Muscle layer of colon (tissue), 2 donors: Measurements from ENCODE around the gene TMCO4.

Source experiments
- H3K27ac ChIP-seq: one replicate; pipeline ENCODE4 v1.7.0; 2013; ENCODE audit warnings: low read depth, mild to moderate bottlenecking, low read length, moderate library complexity
- H3K27me3 ChIP-seq, 2 donors: one replicate each; pipeline ENCODE4 v1.7.0; 2013; ENCODE audit warnings: low read length in 2 of 2, mild to moderate bottlenecking in 2 of 2; ENCODE audit not compliant: insufficient read depth in 2 of 2, control insufficient read depth in 1 of 2
- H3K36me3 ChIP-seq: one replicate; pipeline ENCODE4 v1.7.0; 2013; ENCODE audit warnings: mild to moderate bottlenecking, low read length; ENCODE audit not compliant: insufficient read depth
- H3K4me1 ChIP-seq: one replicate; pipeline ENCODE4 v1.7.0; 2013; ENCODE audit warnings: mild to moderate bottlenecking, low read length; ENCODE audit not compliant: insufficient read depth
- H3K4me3 ChIP-seq, 2 donors: one replicate each; pipeline ENCODE4 v1.7.0; 2013; ENCODE audit warnings: low read length in 2 of 2, low read depth in 1 of 2, mild to moderate bottlenecking in 1 of 2, moderate library complexity in 1 of 2
- H3K9ac ChIP-seq: one replicate; pipeline ENCODE4 v1.7.0; 2013; ENCODE audit warnings: low read length
- H3K9me3 ChIP-seq: one replicate; pipeline ENCODE4 v1.7.0; 2013; ENCODE audit warnings: mild to moderate bottlenecking, low read length
- donor health status: abdominal sarcoma.
- donor health status: Adenocarcinoma of cecum.

Gene TMCO4

DNA sequence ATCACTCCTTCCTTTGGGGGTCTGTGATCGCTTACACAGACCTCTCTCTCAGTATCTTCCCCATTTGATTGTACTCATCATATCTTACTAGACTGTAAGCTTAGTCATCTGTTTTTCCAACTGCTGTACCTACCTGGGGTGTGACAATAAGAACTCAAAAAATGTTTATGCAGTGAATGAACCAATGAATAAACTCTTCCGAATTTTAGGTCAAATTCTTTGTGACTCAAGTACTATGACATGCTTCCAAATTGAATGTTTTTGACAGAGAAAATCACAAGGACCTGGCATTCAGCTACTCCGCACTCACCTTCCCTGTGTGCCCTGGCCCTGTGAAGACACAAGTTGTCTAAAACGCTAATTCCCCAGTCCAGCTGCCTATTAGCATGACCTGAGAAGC, 42.1 kb downstream of the TMCO4 start:
- Histone ChIP-seq H3K9me3 (no peaks in the 10 kb centered on the region), H3K36me3 (no peaks in the 10 kb centered on the region), H3K4me3 (no peak overlapping the region), H3K27me3 (no peaks in the 10 kb centered on the region), H3K27ac (no peak overlapping the region), H3K9ac (no peak overlapping the region), H3K4me1 (peaks cover 20% of the 10 kb centered on the region)

- H3K9me3 ChIP-seq: no peaks in the 10 kb centered on the region
- H3K4me3 ChIP-seq: no peak overlapping the region
- H3K4me1 ChIP-seq: peaks cover 20% of the 10 kb centered on the region
- H3K27me3 ChIP-seq: no peaks in the 10 kb centered on the region
- no peak overlapping the region for H3K9ac ChIP-seq
- H3K36me3 ChIP-seq: no peaks in the 10 kb centered on the region
- H3K27ac ChIP-seq: no peak overlapping the region
Measured at GRCh38 chr1:19756480-19756879, 43.2 kb downstream of the TMCO4 start.

DNA sequence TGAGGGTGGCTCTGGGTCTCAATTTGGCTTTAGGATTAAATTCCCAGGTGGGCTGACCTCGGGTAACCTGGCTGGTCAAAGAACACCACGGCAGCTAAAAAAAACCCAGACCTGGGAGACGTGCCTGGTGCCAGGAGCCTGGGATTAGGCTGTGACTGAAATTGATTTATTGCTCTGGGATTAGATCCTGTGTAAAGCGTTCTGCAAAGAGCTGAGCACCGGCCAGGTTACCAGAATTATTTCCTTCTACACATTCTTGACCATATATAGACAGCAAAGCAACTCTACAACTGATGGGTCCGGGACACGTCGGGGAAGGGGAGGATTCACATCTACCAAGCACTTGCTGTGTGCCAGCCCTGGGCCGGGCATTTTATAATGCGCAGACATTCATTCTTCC, 45.2 kb downstream of the TMCO4 start:
- H3K27me3 ChIP-seq: no peaks in the 10 kb centered on the region
- peak overlapping the region; percentile 62 for H3K27ac ChIP-seq
- peaks cover 17% of the 10 kb centered on the region for H3K36me3 ChIP-seq
- no peaks in the 10 kb centered on the region for H3K9me3 ChIP-seq
- H3K4me3 ChIP-seq: no peak overlapping the region
- peak overlapping the region; percentile 10 for H3K9ac ChIP-seq
- peaks cover 20% of the 10 kb centered on the region for H3K4me1 ChIP-seq

GRCh38 chr1:19752083-19752696, 47.5 kb downstream of the TMCO4 start:
- no peak overlapping the region for H3K9ac ChIP-seq
- H3K4me3 ChIP-seq: no peak overlapping the region
- H3K27me3 ChIP-seq: no peaks in the 10 kb centered on the region
- no peaks in the 10 kb centered on the region for H3K9me3 ChIP-seq
- H3K27ac ChIP-seq: no peak overlapping the region
- H3K36me3 ChIP-seq: peaks cover 22% of the 10 kb centered on the region
- H3K4me1 ChIP-seq: peaks cover 20% of the 10 kb centered on the region

DNA sequence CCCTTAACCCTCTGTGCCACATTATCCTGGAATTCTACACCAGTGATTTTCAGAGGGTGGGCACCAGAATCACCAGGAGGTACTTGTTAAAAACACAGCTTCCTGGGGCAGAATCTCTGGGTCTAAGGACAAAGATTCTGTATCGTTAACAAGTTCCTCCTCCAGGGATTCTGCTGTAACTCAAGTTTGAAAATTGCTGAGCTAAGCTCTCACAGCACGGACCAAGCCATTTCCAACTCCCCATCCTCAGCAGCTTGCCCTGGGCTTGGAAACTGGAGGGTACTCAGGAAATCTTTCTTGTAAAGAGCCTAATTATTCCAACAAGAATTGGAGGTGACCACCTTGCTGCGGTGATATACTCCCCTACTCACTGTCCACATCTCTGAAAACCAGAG, 48.8 kb downstream of the TMCO4 start:
- no peak overlapping the region for H3K9ac ChIP-seq
- no peaks in the 10 kb centered on the region for H3K27me3 ChIP-seq
- H3K4me3 ChIP-seq: no peak overlapping the region
- peaks cover 20% of the 10 kb centered on the region for H3K4me1 ChIP-seq
- no peaks in the 10 kb centered on the region for H3K9me3 ChIP-seq
- no peak overlapping the region for H3K27ac ChIP-seq
- peaks cover 27% of the 10 kb centered on the region for H3K36me3 ChIP-seq

DNA sequence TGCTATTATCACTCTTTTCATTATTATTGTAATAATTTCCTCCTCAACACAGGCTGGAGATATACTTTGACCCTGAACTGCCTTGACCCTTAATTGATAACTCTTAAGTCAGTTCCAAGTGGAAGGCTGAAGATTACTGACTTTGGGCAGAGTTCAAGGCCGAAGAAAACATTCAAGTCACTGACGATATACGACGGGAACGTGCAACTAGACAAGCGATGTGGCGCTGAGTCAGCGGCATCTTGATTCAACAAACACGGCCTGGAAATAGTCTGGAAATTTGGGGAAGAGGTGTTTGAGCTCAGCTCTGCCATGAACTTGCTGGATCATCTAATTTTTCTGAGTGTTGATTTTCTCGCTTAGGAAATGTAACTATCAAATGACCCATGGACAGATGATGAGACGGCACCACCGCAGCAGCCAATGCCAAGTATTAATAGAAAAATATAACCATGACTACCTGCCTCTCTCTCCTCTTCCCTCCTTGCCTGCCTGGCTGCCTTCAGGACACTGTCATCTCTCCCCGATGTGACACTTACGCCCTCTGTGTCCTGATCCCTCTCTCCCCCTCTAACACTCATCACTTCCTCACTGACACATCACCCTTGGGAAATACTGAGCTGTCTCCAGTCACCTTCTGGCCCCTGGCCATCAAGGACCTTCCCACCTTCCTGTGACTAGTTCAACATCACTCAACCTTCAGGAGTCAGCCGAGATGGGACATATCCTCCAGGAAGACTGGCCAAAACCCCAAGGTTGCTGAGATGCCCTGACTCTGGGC, 49.4 kb downstream of the TMCO4 start:
- Histone ChIP-seq H3K4me1 (peaks cover 15% of the 10 kb centered on the region), H3K4me3 (no peak overlapping the region), H3K36me3 (peaks cover 33% of the 10 kb centered on the region), H3K27ac (no peak overlapping the region), H3K9me3 (no peaks in the 10 kb centered on the region), H3K9ac (no peak overlapping the region), H3K27me3 (no peaks in the 10 kb centered on the region)

GRCh38 chr1:19749685-19750084, 50.0 kb downstream of the TMCO4 start:
- Histone ChIP-seq H3K9ac (no peak overlapping the region), H3K27ac (no peak overlapping the region), H3K9me3 (no peaks in the 10 kb centered on the region), H3K36me3 (peaks cover 38% of the 10 kb centered on the region), H3K4me1 (peaks cover 9% of the 10 kb centered on the region), H3K27me3 (no peaks in the 10 kb centered on the region), H3K4me3 (no peak overlapping the region)

DNA sequence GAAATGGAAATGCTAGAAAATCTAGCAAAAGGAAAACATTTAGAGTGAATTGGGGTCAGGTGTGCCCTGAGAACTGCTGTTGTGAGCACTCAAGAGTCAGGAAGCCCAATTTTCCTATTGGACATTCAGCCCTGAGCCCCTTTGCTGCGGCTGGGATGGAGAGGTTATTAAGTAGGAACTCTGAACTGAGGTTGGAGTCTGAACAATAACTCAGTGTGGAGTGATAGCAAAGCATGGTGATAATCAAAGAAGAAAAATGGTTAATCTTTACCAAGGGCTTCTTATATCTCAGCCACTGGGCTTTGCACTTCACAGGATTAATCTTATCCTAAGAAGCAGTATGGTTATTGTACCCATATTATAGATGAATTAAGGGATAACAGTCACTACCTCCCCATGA, 52.0 kb downstream of the TMCO4 start:
- Histone ChIP-seq H3K9me3 (no peaks in the 10 kb centered on the region), H3K27ac (no peak overlapping the region), H3K9ac (no peak overlapping the region), H3K27me3 (no peaks in the 10 kb centered on the region), H3K36me3 (peaks cover 48% of the 10 kb centered on the region), H3K4me1 (no peaks in the 10 kb centered on the region), H3K4me3 (no peak overlapping the region)

DNA sequence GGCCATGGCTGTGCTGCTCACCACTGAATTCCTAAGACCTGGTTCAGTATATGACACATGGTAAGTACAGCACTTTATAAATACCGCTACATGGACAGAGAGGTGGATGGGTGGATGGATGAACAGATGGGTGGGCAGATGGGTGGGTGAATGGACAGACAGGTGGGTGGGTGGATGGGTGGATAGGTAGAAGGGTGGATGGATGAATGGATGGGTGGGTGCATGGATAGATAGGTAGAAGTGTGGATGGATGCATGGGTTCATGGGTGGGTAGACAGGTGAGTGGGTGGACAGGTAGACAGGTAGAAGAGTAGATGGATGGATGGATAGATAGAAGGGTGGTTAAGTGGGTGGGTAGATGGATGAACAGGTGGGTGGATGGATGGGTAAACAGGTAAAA, 54.8 kb downstream of the TMCO4 start:
- Histone ChIP-seq H3K9ac (no peak overlapping the region), H3K27me3 (no peaks in the 10 kb centered on the region), H3K4me1 (no peaks in the 10 kb centered on the region), H3K4me3 (no peak overlapping the region), H3K27ac (no peak overlapping the region), H3K9me3 (no peaks in the 10 kb centered on the region), H3K36me3 (peaks cover 42% of the 10 kb centered on the region)

- Histone ChIP-seq H3K27me3 (no peaks in the 10 kb centered on the region), H3K9ac (no peak overlapping the region), H3K27ac (no peak overlapping the region), H3K9me3 (no peaks in the 10 kb centered on the region), H3K36me3 (peaks cover 41% of the 10 kb centered on the region), H3K4me1 (no peaks in the 10 kb centered on the region), H3K4me3 (no peak overlapping the region)
Measured at GRCh38 chr1:19744335-19744743, 55.4 kb downstream of the TMCO4 start.

DNA sequence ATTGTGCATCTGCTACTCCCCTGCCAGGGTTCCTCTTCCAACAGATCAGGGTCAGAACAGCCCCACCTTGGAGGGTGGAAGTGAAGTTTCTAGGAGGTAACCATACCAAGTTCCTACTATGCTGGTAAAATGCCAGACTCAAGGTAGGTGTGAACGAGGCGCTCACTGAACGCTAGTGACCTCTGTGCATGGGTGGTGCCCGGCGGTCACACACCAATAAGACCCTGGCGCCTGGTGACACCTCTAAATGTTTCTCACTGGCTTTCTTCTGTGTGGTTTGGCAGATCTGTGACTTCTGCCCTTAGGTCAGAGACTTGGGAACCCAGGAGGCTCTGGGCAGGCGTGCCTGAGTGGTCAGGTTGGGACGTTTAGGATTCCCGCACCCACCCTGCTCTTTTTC, 55.9 kb downstream of the TMCO4 start:
- H3K4me3 ChIP-seq: no peak overlapping the region
- no peak overlapping the region for H3K9ac ChIP-seq

DNA sequence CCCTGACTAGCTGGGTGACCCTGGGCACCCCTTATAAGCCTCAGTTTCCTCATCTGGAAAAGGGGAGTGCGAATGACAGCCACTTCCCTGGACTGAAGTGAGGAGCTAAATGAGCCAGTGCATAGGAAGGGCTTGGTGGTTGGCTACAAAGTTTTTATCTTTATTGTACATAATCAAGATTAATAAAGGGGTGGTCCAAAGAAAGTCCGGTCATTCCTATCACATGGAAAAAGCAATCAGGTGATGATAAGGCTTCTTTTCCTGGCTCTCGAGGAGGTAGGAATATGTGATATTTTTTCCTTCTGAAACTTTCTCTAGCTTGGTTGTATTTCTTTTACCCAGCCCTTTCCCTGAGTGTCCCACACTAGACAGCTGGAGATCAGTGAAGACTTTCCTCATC, 56.5 kb downstream of the TMCO4 start:
- H3K27ac ChIP-seq: no peak overlapping the region

More for the DNA sequence above, 55.9 kb downstream of the TMCO4 start:
- Histone ChIP-seq H3K36me3 (peaks cover 38% of the 10 kb centered on the region), H3K27ac (no peak overlapping the region), H3K27me3 (no peaks in the 10 kb centered on the region), H3K9me3 (no peaks in the 10 kb centered on the region), H3K4me1 (no peaks in the 10 kb centered on the region)

More for the DNA sequence above, 56.5 kb downstream of the TMCO4 start:
- no peak overlapping the region for H3K4me3 ChIP-seq
- H3K27me3 ChIP-seq: no peaks in the 10 kb centered on the region
- H3K9me3 ChIP-seq: no peaks in the 10 kb centered on the region
- H3K36me3 ChIP-seq: peaks cover 38% of the 10 kb centered on the region
- no peak overlapping the region for H3K9ac ChIP-seq
- peaks cover under 1% of the 10 kb centered on the region for H3K4me1 ChIP-seq
